Measurements from ENCODE around the gene WDFY4. TPM values are rescaled to one million over a fixed set of nuclear protein-coding genes. Genes with fewer than 3 reads are reported as not detected.

WDFY4 gene
- total RNA-seq, 1 experiment from 2014 or later = 0.23 TPM

GRCh38 chr10:48923748-48924147, 239.1 kb downstream of the WDFY4 start:
- ATAC-seq (no peak), DNase-seq (ENCODE audit: low read depth, low spot score) (no peak)
- intact Hi-C loops (cut with micrococcal nuclease; ENCODE audit: unreplicated experiment) (no loop called here), in situ Hi-C loops (cut with HindIII; ENCODE audit: low pct_unique_long_range_greater_than_20kb, low sequenced_read_pairs) (no loop called here)
- TF ChIP-seq SIN3A (IDR thresholded peaks at IDR 0.05; ENCODE audit: borderline replicate concordance, insufficient read depth, low read depth, low read length) (no peak), TCF7L2 (IDR thresholded peaks at IDR 0.05; ENCODE audit: low read depth, low read length) (no peak), REST (IDR thresholded peaks at IDR 0.05; ENCODE audit: insufficient read depth in 1 of 2, low read depth in 2 of 2, low read length in 1 of 2) (no peak), POLR2AphosphoS5 (IDR thresholded peaks at IDR 0.05; ENCODE audit: low read depth, low read length) (no peak)
- TF ChIP-seq, protein P1, sequence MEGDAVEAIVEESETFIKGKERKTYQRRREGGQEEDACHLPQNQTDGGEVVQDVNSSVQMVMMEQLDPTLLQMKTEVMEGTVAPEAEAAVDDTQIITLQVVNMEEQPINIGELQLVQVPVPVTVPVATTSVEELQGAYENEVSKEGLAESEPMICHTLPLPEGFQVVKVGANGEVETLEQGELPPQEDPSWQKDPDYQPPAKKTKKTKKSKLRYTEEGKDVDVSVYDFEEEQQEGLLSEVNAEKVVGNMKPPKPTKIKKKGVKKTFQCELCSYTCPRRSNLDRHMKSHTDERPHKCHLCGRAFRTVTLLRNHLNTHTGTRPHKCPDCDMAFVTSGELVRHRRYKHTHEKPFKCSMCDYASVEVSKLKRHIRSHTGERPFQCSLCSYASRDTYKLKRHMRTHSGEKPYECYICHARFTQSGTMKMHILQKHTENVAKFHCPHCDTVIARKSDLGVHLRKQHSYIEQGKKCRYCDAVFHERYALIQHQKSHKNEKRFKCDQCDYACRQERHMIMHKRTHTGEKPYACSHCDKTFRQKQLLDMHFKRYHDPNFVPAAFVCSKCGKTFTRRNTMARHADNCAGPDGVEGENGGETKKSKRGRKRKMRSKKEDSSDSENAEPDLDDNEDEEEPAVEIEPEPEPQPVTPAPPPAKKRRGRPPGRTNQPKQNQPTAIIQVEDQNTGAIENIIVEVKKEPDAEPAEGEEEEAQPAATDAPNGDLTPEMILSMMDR (IDR thresholded peaks at IDR 0.05) = no peak
- BruUV-seq (replicated peaks) = no TSS peak
- Histone ChIP-seq H3K27ac (ENCODE audit: low read length) (no peak overlapping the region), H3K27me3 (ENCODE audit: control insufficient read depth, insufficient read depth, low read length) (peaks cover 18% of the 10 kb centered on the region), H3K36me3 (ENCODE audit: control insufficient read depth, insufficient read depth, low read length) (no peaks in the 10 kb centered on the region), H3K4me3 (ENCODE audit: low read depth in 2 of 2, low read length in 2 of 2) (no peak overlapping the region), H3K4me1 (ENCODE audit: control insufficient read depth, insufficient read depth, low read length) (no peaks in the 10 kb centered on the region), H3K9me3 (ENCODE audit: control insufficient read depth, insufficient read depth, low read depth, low read length) (no peaks in the 10 kb centered on the region)
- POLR2A ChIA-PET = no interaction called here
- CTCF ChIA-PET = no interaction called here

- DNase-seq (ENCODE audit: low read depth, low spot score) (no peak), ATAC-seq (no peak)
- ChIA-PET CTCF (interaction anchor here (0.6 kb wide), 1 partner anchor 269 kb away, joined by 3 read pairs; no protein-coding TSS in a partner anchor), POLR2A (no interaction called here)
- in situ Hi-C loops (cut with HindIII; ENCODE audit: low pct_unique_long_range_greater_than_20kb, low sequenced_read_pairs) (no loop called here), intact Hi-C loops (cut with micrococcal nuclease; ENCODE audit: unreplicated experiment) (no loop called here)
- H3K9me3 ChIP-seq (ENCODE audit: control insufficient read depth, insufficient read depth, low read depth, low read length) = no peaks in the 10 kb centered on the region
- H3K27ac ChIP-seq (ENCODE audit: low read length) = no peak overlapping the region
- TF ChIP-seq SIN3A (IDR thresholded peaks at IDR 0.05; ENCODE audit: borderline replicate concordance, insufficient read depth, low read depth, low read length) = no peak
- TF ChIP-seq POLR2AphosphoS5 (IDR thresholded peaks at IDR 0.05; ENCODE audit: low read depth, low read length) = no peak
- no peak for TF ChIP-seq REST (IDR thresholded peaks at IDR 0.05; ENCODE audit: insufficient read depth in 1 of 2, low read depth in 2 of 2, low read length in 1 of 2)
- TF ChIP-seq TCF7L2 (IDR thresholded peaks at IDR 0.05; ENCODE audit: low read depth, low read length) = no peak
- TF ChIP-seq, protein P1 (IDR thresholded peaks at IDR 0.05) = no peak
- H3K4me3 ChIP-seq (ENCODE audit: low read depth in 2 of 2, low read length in 2 of 2) = no peak overlapping the region
- no TSS peak for BruUV-seq (replicated peaks)
- H3K4me1 ChIP-seq (ENCODE audit: control insufficient read depth, insufficient read depth, low read length) = no peaks in the 10 kb centered on the region
- peaks cover 14% of the 10 kb centered on the region for H3K27me3 ChIP-seq (ENCODE audit: control insufficient read depth, insufficient read depth, low read length)
- H3K36me3 ChIP-seq (ENCODE audit: control insufficient read depth, insufficient read depth, low read length) = no peaks in the 10 kb centered on the region
Observed at GRCh38 chr10:48924988-48925387, 240.3 kb downstream of the WDFY4 start.
